ENCODE results near the gene PHC2.

The PHC2 gene

GRCh38 chr1:33302325-33302724 is 128.6 kb downstream of the PHC2 start:
- no peak overlapping the region for H3K9ac ChIP-seq (ENCODE audit: low read length)
- H3K79me2 ChIP-seq (ENCODE audit: insufficient read depth, low read length) = no peaks in the 10 kb centered on the region
- no peak overlapping the region for H3K4me3 ChIP-seq (ENCODE audit: insufficient read depth, low read length, poor library complexity, severe bottlenecking)
- no peak for TF ChIP-seq EZH2phosphoT487 (conservative IDR thresholded peaks at IDR 0.05; ENCODE audit: low read length)
- TF ChIP-seq, protein P1, sequence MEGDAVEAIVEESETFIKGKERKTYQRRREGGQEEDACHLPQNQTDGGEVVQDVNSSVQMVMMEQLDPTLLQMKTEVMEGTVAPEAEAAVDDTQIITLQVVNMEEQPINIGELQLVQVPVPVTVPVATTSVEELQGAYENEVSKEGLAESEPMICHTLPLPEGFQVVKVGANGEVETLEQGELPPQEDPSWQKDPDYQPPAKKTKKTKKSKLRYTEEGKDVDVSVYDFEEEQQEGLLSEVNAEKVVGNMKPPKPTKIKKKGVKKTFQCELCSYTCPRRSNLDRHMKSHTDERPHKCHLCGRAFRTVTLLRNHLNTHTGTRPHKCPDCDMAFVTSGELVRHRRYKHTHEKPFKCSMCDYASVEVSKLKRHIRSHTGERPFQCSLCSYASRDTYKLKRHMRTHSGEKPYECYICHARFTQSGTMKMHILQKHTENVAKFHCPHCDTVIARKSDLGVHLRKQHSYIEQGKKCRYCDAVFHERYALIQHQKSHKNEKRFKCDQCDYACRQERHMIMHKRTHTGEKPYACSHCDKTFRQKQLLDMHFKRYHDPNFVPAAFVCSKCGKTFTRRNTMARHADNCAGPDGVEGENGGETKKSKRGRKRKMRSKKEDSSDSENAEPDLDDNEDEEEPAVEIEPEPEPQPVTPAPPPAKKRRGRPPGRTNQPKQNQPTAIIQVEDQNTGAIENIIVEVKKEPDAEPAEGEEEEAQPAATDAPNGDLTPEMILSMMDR (IDR thresholded peaks at IDR 0.05; ENCODE audit: insufficient read depth, low read length, poor library complexity, severe bottlenecking) = no peak
- no peaks in the 10 kb centered on the region for H4K20me1 ChIP-seq (ENCODE audit: low read depth, low read length)
- no peaks in the 10 kb centered on the region for H3K9me2 ChIP-seq (replicated peaks; ENCODE audit: insufficient read depth, low read length)
- H3F3A ChIP-seq (ENCODE audit: insufficient read depth) = no peaks in the 10 kb centered on the region
- no peak overlapping the region for H3K27ac ChIP-seq (ENCODE audit: low read depth, low read length)
- no peaks in the 10 kb centered on the region for H3K9me3 ChIP-seq (ENCODE audit: insufficient read depth, low read length)
- no peak overlapping the region for H3K4me2 ChIP-seq (ENCODE audit: low read depth, low read length, poor library complexity, severe bottlenecking)
- no peaks in the 10 kb centered on the region for H3K36me3 ChIP-seq (ENCODE audit: low read length)
- no peak overlapping the region for H2AFZ ChIP-seq (ENCODE audit: low read depth, low read length, severe bottlenecking)
- no peaks in the 10 kb centered on the region for H3K27me3 ChIP-seq (ENCODE audit: low read length)

- Histone ChIP-seq H3K9ac (ENCODE audit: low read length) (no peak overlapping the region), H3K4me3 (ENCODE audit: insufficient read depth, low read length, poor library complexity, severe bottlenecking) (no peak overlapping the region), H4K20me1 (ENCODE audit: low read depth, low read length) (no peaks in the 10 kb centered on the region), H3K27me3 (ENCODE audit: low read length) (no peaks in the 10 kb centered on the region), H3K4me2 (ENCODE audit: low read depth, low read length, poor library complexity, severe bottlenecking) (no peak overlapping the region), H3K79me2 (ENCODE audit: insufficient read depth, low read length) (no peaks in the 10 kb centered on the region), H3K36me3 (ENCODE audit: low read length) (no peaks in the 10 kb centered on the region), H3K9me2 (replicated peaks; ENCODE audit: insufficient read depth, low read length) (no peaks in the 10 kb centered on the region), H3F3A (ENCODE audit: insufficient read depth) (no peaks in the 10 kb centered on the region), H3K27ac (ENCODE audit: low read depth, low read length) (no peak overlapping the region), H3K9me3 (ENCODE audit: insufficient read depth, low read length) (no peaks in the 10 kb centered on the region), H2AFZ (ENCODE audit: low read depth, low read length, severe bottlenecking) (no peak overlapping the region)
- TF ChIP-seq EZH2phosphoT487 (conservative IDR thresholded peaks at IDR 0.05; ENCODE audit: low read length) = no peak
- TF ChIP-seq, protein P1 (IDR thresholded peaks at IDR 0.05; ENCODE audit: insufficient read depth, low read length, poor library complexity, severe bottlenecking) = no peak
Measured at GRCh38 chr1:33301273-33301984, 129.5 kb downstream of the PHC2 start.

GRCh38 chr1:33300673-33301072 is 130.2 kb downstream of the PHC2 start:
- H4K20me1 ChIP-seq (ENCODE audit: low read depth, low read length) = no peaks in the 10 kb centered on the region
- H3K4me3 ChIP-seq (ENCODE audit: insufficient read depth, low read length, poor library complexity, severe bottlenecking) = no peak overlapping the region
- H3K36me3 ChIP-seq (ENCODE audit: low read length) = no peaks in the 10 kb centered on the region
- H3K9me2 ChIP-seq (replicated peaks; ENCODE audit: insufficient read depth, low read length) = no peaks in the 10 kb centered on the region
- no peak for TF ChIP-seq EZH2phosphoT487 (conservative IDR thresholded peaks at IDR 0.05; ENCODE audit: low read length)
- TF ChIP-seq, protein P1 (IDR thresholded peaks at IDR 0.05; ENCODE audit: insufficient read depth, low read length, poor library complexity, severe bottlenecking) = no peak
- no peaks in the 10 kb centered on the region for H3F3A ChIP-seq (ENCODE audit: insufficient read depth)
- H3K4me2 ChIP-seq (ENCODE audit: low read depth, low read length, poor library complexity, severe bottlenecking) = no peak overlapping the region
- H3K9ac ChIP-seq (ENCODE audit: low read length) = no peak overlapping the region
- no peaks in the 10 kb centered on the region for H3K79me2 ChIP-seq (ENCODE audit: insufficient read depth, low read length)
- no peaks in the 10 kb centered on the region for H3K27me3 ChIP-seq (ENCODE audit: low read length)
- no peak overlapping the region for H3K27ac ChIP-seq (ENCODE audit: low read depth, low read length)
- H3K9me3 ChIP-seq (ENCODE audit: insufficient read depth, low read length) = no peaks in the 10 kb centered on the region
- no peak overlapping the region for H2AFZ ChIP-seq (ENCODE audit: low read depth, low read length, severe bottlenecking)
